NCI-H69 (cell line): Measurements from ENCODE around the gene HIGD1A.

Experiments used
- DNase-seq: peaks from one replicate; lab custom pipeline; 2025; lab: John Stamatoyannopoulos, UW

The HIGD1A gene

GRCh38 chr3:42804106-42804830 lies at the start of gene HIGD1A:
TSS of gene HIGD1A (minus strand) at chr3:42804490. CDS start at chr3:42794253, 10,237 bp downstream.
- peak; percentile 95 for DNase-seq

GRCh38 chr3:42853739-42854302 lies 49.5 kb upstream of the HIGD1A start:
- DNase-seq: peak; percentile 71

- DNase-seq: no peak
These were observed 48.8 kb upstream of the HIGD1A start for GRCh38 chr3:42853056-42853455.

GRCh38 chr3:42852441-42852840 lies 48.2 kb upstream of the HIGD1A start:
- DNase-seq: no peak

- no peak for DNase-seq
These were observed 47.0 kb upstream of the HIGD1A start for GRCh38 chr3:42851228-42851834.

GRCh38 chr3:42850263-42850662 lies 46.0 kb upstream of the HIGD1A start:
- DNase-seq: no peak

GRCh38 chr3:42849017-42849416 lies 44.7 kb upstream of the HIGD1A start:
- DNase-seq: no peak

- DNase-seq: peak; percentile 17
These were observed 43.4 kb upstream of the HIGD1A start for GRCh38 chr3:42847731-42848130.

- no peak for DNase-seq
These were observed 42.6 kb upstream of the HIGD1A start for GRCh38 chr3:42846685-42847522.

- DNase-seq: no peak
These were observed 40.5 kb upstream of the HIGD1A start for GRCh38 chr3:42844815-42845214.

GRCh38 chr3:42844412-42844713 lies 40.1 kb upstream of the HIGD1A start:
- no peak for DNase-seq

- DNase-seq: no peak
These were observed 39.6 kb upstream of the HIGD1A start for GRCh38 chr3:42843713-42844411.

- DNase-seq: no peak
These were observed 37.0 kb upstream of the HIGD1A start for GRCh38 chr3:42841332-42841731.

- DNase-seq: peak; percentile 62
These were observed 35.3 kb upstream of the HIGD1A start for GRCh38 chr3:42839616-42840015.

- no peak for DNase-seq
These were observed 34.3 kb upstream of the HIGD1A start for GRCh38 chr3:42838571-42838970.

GRCh38 chr3:42836150-42837123 lies 32.1 kb upstream of the HIGD1A start:
- DNase-seq: no peak

- peak; percentile 85 for DNase-seq
These were observed 27.0 kb upstream of the HIGD1A start for GRCh38 chr3:42831321-42831713.

- DNase-seq: peak; percentile 86
These were observed 26.4 kb upstream of the HIGD1A start for GRCh38 chr3:42830437-42831320.

GRCh38 chr3:42829628-42830436 lies 25.5 kb upstream of the HIGD1A start:
- DNase-seq: no peak
